ENCODE results near the gene MCM3AP.

The MCM3AP gene

DNA sequence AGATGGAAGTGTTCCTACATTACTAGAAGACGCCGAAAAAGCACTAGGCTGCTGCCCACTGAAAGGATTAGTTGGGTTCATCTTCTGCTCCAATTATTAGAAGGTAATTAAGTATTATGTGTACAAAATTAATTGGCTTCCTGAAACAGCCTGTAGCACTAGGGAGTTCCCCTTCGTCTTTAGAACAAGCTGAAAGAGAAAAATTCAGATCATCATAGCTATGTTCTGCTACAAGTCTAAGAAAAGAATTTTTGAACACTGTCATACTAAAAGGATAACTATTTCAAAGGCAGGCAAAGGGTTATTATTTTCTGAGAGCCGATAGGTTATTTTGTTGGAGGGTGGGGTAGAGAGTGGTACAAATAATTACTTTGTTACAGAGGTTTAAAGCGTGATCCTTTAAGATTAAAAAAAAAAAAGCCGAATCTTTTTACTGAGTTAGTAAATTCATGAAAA is at the start of gene MCM3AP:
MCM3AP (minus strand) TSS at position 406 of the 456 bp plus-strand sequence; CDS start at position 81, 325 bp downstream.
- ATAC-seq (no peak), DNase-seq (no peak)

DNA sequence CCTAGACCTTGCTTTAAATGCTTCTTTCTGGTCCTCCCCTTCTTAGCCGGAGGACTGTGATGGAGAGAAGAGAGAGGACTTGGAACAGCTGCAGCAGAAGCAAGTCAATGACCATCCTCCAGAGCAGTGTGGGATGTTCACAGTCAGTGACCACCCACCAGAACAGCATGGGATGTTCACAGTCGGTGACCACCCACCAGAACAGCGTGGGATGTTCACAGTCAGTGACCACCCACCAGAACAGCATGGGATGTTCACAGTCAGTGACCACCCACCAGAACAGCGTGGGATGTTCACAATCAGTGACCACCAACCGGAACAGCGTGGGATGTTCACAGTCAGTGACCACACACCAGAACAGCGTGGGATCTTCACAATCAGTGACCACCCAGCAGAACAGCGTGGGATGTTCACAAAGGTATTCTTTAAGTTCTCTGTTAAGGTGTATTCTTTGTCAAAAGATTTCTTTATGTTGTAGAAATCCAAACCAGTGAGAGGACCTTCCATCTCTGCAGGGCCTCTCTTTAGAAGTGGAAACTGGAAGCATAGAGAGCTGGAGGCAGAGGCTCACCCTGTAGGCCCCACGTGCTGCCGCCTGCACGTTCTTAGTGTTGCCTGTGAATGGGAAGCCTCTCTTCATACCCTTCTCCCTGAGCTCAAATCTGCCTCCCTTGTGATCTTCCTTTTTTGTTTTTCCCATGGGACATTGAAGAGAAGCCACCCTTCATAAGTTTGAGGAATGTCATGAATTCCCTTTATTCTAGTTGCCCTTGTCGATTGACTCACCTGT is 49.1 kb upstream of the MCM3AP start:
- DNase-seq (no peak), ATAC-seq (no peak)

GRCh38 chr21:46329796-46330195 is 44.4 kb upstream of the MCM3AP start:
- no peak for ATAC-seq
- no peak for DNase-seq

DNA sequence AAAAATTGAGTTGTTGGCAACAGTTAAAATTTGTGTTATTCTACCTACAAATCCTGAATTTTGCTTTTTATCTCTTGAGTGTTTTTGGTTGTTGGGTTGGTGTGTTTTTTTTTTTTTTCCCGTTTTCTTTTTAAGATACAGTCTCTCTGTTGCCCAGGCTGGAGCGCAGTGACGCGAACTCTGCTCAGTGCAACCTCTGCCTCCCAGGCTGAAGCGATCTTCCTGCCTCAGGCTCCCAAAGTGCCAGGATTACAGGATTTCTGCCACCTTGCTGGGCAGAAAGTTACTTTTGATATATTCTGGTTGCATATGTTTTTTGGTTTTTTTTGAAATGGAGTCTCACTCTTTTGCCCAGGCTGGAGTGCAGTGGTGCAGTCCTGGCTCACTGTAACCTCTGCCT is 42.7 kb upstream of the MCM3AP start:
- no peak for ATAC-seq
- no peak for DNase-seq

DNA sequence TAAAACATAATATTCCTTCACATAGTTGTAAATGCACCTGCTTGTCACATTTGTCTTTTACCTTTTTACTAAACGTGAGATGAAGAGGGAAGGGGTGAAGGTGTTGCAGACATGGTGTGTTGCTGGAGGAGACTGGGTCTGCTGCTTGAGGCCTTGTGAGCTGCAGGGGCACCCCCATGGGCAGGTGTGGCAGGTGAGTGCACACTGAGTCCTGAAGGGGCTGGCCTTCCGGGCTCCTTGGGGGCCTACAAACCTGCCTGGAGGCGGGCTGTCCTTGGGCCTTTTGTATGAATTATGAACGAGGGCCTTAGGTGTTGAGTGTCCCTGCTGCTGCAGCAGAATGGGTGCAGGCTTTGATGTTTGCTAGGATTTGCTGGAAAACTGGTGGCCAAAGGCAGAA is 42.3 kb upstream of the MCM3AP start:
- ATAC-seq (no peak), DNase-seq (no peak)

- DNase-seq (no peak), ATAC-seq (no peak)
These were observed 40.8 kb upstream of the MCM3AP start for GRCh38 chr21:46326110-46326703.

DNA sequence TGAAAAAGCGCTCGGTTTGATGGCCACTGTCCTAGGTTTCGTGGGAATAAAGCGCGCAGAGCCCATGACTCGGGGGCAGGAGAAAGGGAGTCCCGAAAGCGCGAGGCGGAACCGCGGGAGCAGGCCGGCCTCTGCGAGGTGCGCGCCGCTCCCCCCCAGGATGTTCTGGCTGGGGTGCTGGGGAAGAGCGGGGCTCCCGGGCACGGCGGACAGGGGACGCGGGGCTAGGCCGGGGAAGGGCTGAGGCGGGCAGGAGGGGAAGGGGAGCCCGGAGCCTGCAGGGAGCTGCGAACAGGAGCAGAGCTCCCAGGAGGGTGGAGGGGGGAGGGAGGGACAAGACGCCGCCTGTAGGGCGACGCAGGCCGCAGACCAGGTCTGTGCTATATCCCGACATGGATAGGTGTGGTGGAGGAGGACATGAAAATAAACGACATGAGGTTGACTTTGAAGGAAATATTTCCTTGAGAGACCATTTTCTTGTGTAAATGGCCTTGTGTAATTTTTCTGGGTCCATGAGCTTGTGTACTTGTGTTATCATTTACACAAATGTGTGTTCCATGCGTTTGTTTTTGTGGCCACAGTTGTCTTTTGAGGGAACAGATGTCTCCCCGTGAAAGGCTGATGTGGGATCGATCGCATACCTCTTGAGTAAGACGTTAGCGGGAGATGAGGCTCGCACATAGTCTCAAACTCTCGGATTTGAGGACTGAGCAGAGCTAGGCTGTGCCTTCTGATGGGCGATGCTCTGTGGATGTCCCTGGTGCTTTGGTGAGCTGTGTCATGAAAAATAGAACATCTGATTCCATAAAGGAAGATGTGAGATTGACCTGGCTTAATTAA is 39.9 kb upstream of the MCM3AP start:
- peak; percentile 53 for DNase-seq

GRCh38 chr21:46324390-46325072 is 39.1 kb upstream of the MCM3AP start:
- peak; percentile 93 for DNase-seq
- peak; percentile 79 for ATAC-seq

More for the DNA sequence above, 39.9 kb upstream of the MCM3AP start:
- peak; percentile 5 for ATAC-seq

GRCh38 chr21:46323710-46324389 is 38.4 kb upstream of the MCM3AP start, which contains the start of the genes C21orf58 and PCNT:
C21orf58 (minus strand) TSS chr21:46323870; CDS start chr21:46322738, 1,132 bp downstream.
PCNT (plus strand) TSS chr21:46324156; CDS start chr21:46324229, 73 bp downstream.
- peak; percentile 85 for ATAC-seq
- peak; percentile 98 for DNase-seq

- DNase-seq (no peak), ATAC-seq (no peak)
These were observed 37.9 kb upstream of the MCM3AP start for GRCh38 chr21:46323227-46323709.

DNA sequence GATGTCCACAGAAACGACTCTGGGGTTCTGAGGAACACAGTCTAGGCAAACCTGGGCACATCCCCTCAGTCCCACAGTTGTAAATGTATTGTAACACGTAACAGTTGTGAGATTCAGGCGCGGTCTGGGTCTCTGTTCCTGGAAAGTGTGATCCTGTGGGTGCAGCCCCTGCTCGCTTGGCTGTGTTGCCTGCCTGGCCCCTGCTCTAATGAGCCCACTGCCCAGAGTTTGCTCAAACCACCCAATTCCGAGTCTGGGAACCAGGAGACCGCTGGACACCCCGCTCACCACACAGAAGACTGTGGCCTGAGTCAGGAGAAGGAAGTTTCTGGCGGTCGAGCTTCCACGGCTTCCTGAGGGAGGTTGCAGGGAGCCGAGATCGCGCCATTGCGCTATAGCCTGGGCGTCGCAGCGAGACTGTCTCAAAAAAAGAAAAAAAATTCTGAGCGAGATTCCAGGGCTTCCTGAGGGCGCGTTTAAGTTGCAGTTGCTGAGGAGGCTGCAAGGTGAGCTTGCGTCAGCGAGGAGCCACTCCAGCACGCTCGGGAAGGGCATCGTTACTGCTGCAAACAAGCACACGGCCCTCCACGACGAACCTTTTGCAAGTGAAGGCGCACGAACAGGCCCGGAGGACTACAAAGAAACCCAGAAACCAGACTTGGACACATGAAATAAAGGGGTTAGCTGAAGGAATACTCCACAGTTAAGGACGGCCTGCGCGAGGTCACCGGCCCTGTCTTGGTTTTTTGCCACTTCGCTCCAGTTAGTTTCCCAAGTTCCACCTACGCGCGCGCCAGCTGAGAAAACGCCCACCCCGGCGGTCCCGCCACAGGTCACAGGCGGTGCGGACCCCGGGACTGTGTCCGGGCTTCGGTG is 37.2 kb upstream of the MCM3AP start:
- DNase-seq (peak; percentile 46), ATAC-seq (no peak)

DNA sequence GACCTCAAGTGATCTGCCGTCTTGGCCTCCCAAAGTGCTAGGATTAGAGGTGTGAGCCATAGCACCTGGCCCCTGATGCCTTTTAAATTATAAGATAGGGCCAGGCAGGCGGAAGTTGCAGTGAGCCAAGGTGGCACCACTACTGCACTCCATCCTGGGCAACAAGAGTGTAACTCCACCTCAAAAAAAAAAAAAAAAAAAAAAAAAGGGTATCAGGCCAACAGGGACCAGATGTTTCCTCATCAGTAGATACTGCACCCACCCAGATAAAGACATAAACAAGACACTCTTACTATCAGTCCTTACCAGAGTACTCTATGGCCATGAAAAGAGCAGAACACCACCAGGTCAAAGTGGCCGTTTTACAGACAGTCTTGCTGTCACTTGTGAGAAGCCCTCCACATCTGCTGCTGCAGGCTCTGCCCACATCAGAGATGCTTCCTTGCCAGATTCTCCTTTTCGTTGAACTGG is 35.0 kb upstream of the MCM3AP start:
- ATAC-seq (no peak), DNase-seq (no peak)

GRCh38 chr21:46319186-46319585 is 33.8 kb upstream of the MCM3AP start:
- no peak for DNase-seq
- no peak for ATAC-seq

DNA sequence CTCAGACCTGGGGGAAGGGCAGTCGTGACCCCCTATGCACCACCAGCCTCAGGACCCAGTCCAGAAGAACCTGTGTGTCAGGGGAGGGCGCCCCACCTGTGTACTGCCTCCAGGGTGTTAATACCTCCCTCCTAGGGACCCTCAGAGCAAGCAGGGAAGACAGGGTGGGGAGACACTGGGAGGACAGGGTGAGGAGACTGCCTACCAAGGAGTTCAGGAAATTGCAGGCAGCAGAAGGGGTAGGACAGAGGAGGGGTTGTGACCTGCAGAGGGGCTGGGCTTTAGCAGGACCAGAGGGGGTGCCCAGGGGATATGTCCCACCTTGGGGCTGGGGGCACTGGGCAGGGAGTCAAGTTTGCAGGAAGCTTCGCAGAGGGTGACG is 33.0 kb upstream of the MCM3AP start:
- no peak for ATAC-seq

GRCh38 chr21:46317710-46318463 is 32.5 kb upstream of the MCM3AP start:
- ATAC-seq (no peak), DNase-seq (no peak)

More for the DNA sequence above, 33.0 kb upstream of the MCM3AP start:
- no peak for DNase-seq

- ATAC-seq = no peak
- no peak for DNase-seq
These were observed 31.4 kb upstream of the MCM3AP start for GRCh38 chr21:46316708-46317324.

DNA sequence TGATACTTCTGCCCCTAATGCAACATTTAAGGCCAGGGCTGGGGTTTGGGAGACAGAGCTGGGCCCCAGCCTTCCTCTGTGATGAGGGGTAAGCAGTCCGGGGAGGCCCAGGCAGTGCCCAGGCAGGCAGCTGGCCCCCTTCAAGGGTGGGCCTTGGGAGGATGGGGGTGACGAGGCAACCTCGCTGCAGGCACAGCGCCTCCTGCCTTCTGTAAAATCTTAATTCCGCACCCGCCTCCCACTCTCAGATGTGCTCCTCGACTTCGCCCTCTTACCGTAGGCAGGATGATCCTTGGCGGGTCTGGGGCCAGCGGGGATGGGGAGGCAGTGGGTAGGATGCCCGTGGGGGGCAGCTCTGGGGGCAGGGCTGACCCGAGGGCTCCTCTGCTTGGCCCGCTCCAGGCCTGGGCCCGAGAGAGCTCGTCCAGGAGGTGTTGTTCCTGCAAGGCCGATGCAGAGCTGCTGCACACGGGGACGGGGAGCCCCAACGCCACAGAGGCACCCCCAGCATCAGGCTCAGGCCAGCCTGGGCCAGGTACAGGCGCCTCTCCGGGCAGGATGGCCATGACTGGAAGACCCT is 29.1 kb upstream of the MCM3AP start:
- no peak for DNase-seq
- no peak for ATAC-seq

DNA sequence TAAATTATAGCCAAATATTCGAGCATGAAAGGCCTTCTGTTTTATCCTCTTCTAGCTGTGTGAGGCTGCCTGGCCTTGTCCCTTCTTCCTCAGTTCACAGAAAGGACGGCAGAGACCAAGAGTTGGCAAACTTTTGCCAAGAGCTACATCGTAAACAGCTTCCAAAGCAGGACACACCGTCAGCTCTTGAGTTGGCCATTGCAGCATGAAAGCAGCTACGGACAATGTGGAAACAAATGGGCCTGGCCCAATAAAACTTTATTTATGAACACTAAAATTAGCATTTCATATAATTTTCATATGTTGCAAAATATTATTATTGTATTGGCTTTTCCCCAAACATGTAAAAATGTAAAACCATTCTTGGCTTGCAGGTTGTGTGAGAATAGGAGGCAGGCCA is 27.5 kb upstream of the MCM3AP start:
- no peak for ATAC-seq
- DNase-seq = no peak
